HepG2 (cell line): ENCODE results near the gene VMO1. TPM values are rescaled to one million over a fixed set of nuclear protein-coding genes. Genes with fewer than 3 reads are reported as not detected.
A peak's percentile ranks its signal among the peaks of the same experiment; 100 is the strongest.

Experiments
- ARID2 ChIP-seq: sonication (generic); formaldehyde crosslinking; IDR thresholded peaks from 2 replicates; pipeline ENCODE4 v1.8.1; 2022; ENCODE audit warnings: mild to moderate bottlenecking, missing genetic modification reagents, borderline replicate concordance
- IRF2 ChIP-seq: IDR thresholded peaks from 2 replicates; pipeline ENCODE4 v1.6.1; 2018; ENCODE audit warnings: missing genetic modification reagents, missing compliant biosample characterization
- ISX ChIP-seq: sonication (generic); formaldehyde crosslinking; conservative IDR thresholded peaks from 2 replicates; pipeline ENCODE4 v1.5.0; 2020; ENCODE audit warnings: missing genetic modification reagents
- NR2F1 ChIP-seq, 2 experiments: fragments of 450-650 bp in 1 of 2; formaldehyde crosslinking in 1 of 2; IDR thresholded peaks; 2 replicates each; pipeline versions ENCODE4 v1.5.0 to v1.6.1; 2016 to 2020; ENCODE audit warnings: mild to moderate bottlenecking in 1 of 2, missing compliant biosample characterization in 1 of 2, missing genetic modification reagents in 1 of 2, moderate library complexity in 1 of 2
- POLR2AphosphoS5 ChIP-seq: IDR thresholded peaks from 2 replicates; pipeline ENCODE4 v1.6.1; 2012; ENCODE audit warnings: low read depth, low read length
- PTBP1 ChIP-seq: fragments of 200-400 bp; formaldehyde crosslinking; IDR thresholded peaks from 2 replicates; pipeline ENCODE4 v1.6.1; 2018; ENCODE audit warnings: low read length, low read depth; ENCODE audit not compliant: poor library complexity, severe bottlenecking
- RBFOX2 ChIP-seq: fragments of 200-400 bp; formaldehyde crosslinking; IDR thresholded peaks from 2 replicates; pipeline ENCODE4 v1.6.1; 2017; ENCODE audit warnings: low read depth, mild to moderate bottlenecking, low read length
- SAFB2 ChIP-seq: sonication (generic); formaldehyde crosslinking; IDR thresholded peaks from 2 replicates; pipeline ENCODE4 v1.5.1; 2020; ENCODE audit warnings: missing genetic modification reagents, low read depth, mild to moderate bottlenecking, borderline replicate concordance
- SALL1 ChIP-seq: sonication (generic); formaldehyde crosslinking; IDR thresholded peaks from 2 replicates; pipeline ENCODE4 v1.8.0; 2022; ENCODE audit warnings: mild to moderate bottlenecking, missing genetic modification reagents
- SMC3 ChIP-seq: IDR thresholded peaks from 2 replicates; pipeline ENCODE4 v1.6.1; 2011; ENCODE audit warnings: low read length, improper control_type of control experiment
- SP5 ChIP-seq: IDR thresholded peaks from 2 replicates; pipeline ENCODE4 v1.6.1; 2016; ENCODE audit warnings: low read depth, borderline replicate concordance
- ZNF264 ChIP-seq: sonication (generic); formaldehyde crosslinking; IDR thresholded peaks from 2 replicates; pipeline ENCODE4 v1.4.0; 2020; ENCODE audit warnings: missing genetic modification reagents
- ZNF274 ChIP-seq: sonication (generic); formaldehyde crosslinking; IDR thresholded peaks from 2 replicates; pipeline ENCODE4 v1.5.1; 2020; ENCODE audit warnings: mild to moderate bottlenecking, missing genetic modification reagents
- ZNF362 ChIP-seq: sonication (generic); formaldehyde crosslinking; IDR thresholded peaks from 2 replicates; pipeline ENCODE4 v1.4.0; 2020; ENCODE audit warnings: missing genetic modification reagents, mild to moderate bottlenecking, borderline replicate concordance
- ZNF629 ChIP-seq: sonication (generic); formaldehyde crosslinking; conservative IDR thresholded peaks from 2 replicates; pipeline ENCODE4 v1.5.0; 2020; ENCODE audit warnings: missing genetic modification reagents
- ZNF703 ChIP-seq: sonication (generic); formaldehyde crosslinking; IDR thresholded peaks from 2 replicates; pipeline ENCODE4 v1.5.1; 2020; ENCODE audit warnings: missing genetic modification reagents, mild to moderate bottlenecking, moderate library complexity, borderline replicate concordance
- polyA plus RNA-seq, 8 experiments: library from polyadenylated mRNA; depleted of rRNA in 3 of 8; stranded (reverse) in 7 of 8; unstranded in 1 of 8; fragments of >200 nt; fragmentation: Illumina TruSeq in 4 of 8; extraction: Trizol in 4 of 8; gene quantifications; 2 replicates each; pipeline versions ENCODE4 v1.2.1 to v1.2.3, GENCODE V29; 2011 to 2016; ENCODE audit warnings: low read depth in 4 of 8, missing spikeins in 1 of 8, mixed read lengths in 1 of 8; ENCODE audit not compliant: insufficient read depth in 1 of 8
- total RNA-seq, 5 experiments: library from RNA; depleted of rRNA; stranded (reverse); fragments of >200 nt; fragmentation: Illumina TruSeq; extraction: Trizol; gene quantifications; 2 replicates each; pipeline ENCODE4 v1.2.3, GENCODE V29; 2016; ENCODE audit warnings: low read depth in 1 of 5
- TF ChIP-seq, protein P1 (sequence below): sonication (generic); formaldehyde crosslinking; IDR thresholded peaks from 2 replicates; pipeline ENCODE4 v1.9.0; 2022; ENCODE audit warnings: low read depth, missing genetic modification reagents
- TF ChIP-seq, protein P2 (sequence below): sonication (generic); formaldehyde crosslinking; IDR thresholded peaks from 2 replicates; pipeline ENCODE4 v1.4.0; 2020; ENCODE audit warnings: mild to moderate bottlenecking, missing genetic modification reagents
- TF ChIP-seq, protein P3 (sequence below): sonication (generic); formaldehyde crosslinking; IDR thresholded peaks from 2 replicates; pipeline ENCODE4 v1.4.0; 2020; ENCODE audit warnings: missing genetic modification reagents, mild to moderate bottlenecking, borderline replicate concordance

Gene VMO1
- total and polyA plus RNA-seq, 2 of the 13 experiments (the other 11 are each of a cell fraction or from before 2014, with no cell fraction given), result not detected

- TF ChIP-seq ZNF362 (0 out of 2 replicates have a peak, but pooled peaks have one; percentile 46), NR2F1 (CRISPR knock-in tag; IDR thresholded peaks at IDR 0.05) (0 out of 4 replicates have a peak, but pooled peaks of 1 of the 2 experiments have one; percentile 9), PTBP1 (no peak), ZNF629 (CRISPR knock-in tag) (peak; percentile 48; the same call in 1 of the 2 replicates), ZNF703 (CRISPR knock-in tag) (no peak), ZNF264 (CRISPR knock-in tag) (peak; percentile 29; the same call in 1 of the 2 replicates), SALL1 (peak; percentile 63), ISX (CRISPR knock-in tag) (no peak), IRF2 (CRISPR knock-in tag) (peak; percentile 36; the same call in 1 of the 2 replicates), SP5 (CRISPR knock-in tag) (peak; percentile 31; the same call in 1 of the 2 replicates), SAFB2 (CRISPR knock-in tag) (peak; percentile 83), ZNF274 (CRISPR knock-in tag) (peak; percentile 78; the same call in 1 of the 2 replicates), POLR2AphosphoS5 (peak; percentile 68), ARID2 (CRISPR knock-in tag) (peak; percentile 63; the same call in 1 of the 2 replicates), SMC3 (no peak), RBFOX2 (peak; percentile 90)
- TF ChIP-seq, protein P1, sequence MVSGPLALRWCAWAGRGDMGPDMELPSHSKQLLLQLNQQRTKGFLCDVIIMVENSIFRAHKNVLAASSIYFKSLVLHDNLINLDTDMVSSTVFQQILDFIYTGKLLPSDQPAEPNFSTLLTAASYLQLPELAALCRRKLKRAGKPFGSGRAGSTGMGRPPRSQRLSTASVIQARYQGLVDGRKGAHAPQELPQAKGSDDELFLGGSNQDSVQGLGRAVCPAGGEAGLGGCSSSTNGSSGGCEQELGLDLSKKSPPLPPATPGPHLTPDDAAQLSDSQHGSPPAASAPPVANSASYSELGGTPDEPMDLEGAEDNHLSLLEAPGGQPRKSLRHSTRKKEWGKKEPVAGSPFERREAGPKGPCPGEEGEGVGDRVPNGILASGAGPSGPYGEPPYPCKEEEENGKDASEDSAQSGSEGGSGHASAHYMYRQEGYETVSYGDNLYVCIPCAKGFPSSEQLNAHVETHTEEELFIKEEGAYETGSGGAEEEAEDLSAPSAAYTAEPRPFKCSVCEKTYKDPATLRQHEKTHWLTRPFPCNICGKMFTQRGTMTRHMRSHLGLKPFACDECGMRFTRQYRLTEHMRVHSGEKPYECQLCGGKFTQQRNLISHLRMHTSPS (CRISPR knock-in tag), result peak; percentile 34; the same call in 1 of the 2 replicates
- TF ChIP-seq, protein P2, sequence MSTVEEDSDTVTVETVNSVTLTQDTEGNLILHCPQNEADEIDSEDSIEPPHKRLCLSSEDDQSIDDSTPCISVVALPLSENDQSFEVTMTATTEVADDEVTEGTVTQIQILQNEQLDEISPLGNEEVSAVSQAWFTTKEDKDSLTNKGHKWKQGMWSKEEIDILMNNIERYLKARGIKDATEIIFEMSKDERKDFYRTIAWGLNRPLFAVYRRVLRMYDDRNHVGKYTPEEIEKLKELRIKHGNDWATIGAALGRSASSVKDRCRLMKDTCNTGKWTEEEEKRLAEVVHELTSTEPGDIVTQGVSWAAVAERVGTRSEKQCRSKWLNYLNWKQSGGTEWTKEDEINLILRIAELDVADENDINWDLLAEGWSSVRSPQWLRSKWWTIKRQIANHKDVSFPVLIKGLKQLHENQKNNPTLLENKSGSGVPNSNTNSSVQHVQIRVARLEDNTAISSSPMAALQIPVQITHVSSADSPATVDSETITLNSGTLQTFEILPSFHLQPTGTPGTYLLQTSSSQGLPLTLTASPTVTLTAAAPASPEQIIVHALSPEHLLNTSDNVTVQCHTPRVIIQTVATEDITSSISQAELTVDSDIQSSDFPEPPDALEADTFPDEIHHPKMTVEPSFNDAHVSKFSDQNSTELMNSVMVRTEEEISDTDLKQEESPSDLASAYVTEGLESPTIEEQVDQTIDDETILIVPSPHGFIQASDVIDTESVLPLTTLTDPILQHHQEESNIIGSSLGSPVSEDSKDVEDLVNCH (CRISPR knock-in tag), result peak; percentile 29; the same call in 1 of the 2 replicates
- TF ChIP-seq, protein P3, sequence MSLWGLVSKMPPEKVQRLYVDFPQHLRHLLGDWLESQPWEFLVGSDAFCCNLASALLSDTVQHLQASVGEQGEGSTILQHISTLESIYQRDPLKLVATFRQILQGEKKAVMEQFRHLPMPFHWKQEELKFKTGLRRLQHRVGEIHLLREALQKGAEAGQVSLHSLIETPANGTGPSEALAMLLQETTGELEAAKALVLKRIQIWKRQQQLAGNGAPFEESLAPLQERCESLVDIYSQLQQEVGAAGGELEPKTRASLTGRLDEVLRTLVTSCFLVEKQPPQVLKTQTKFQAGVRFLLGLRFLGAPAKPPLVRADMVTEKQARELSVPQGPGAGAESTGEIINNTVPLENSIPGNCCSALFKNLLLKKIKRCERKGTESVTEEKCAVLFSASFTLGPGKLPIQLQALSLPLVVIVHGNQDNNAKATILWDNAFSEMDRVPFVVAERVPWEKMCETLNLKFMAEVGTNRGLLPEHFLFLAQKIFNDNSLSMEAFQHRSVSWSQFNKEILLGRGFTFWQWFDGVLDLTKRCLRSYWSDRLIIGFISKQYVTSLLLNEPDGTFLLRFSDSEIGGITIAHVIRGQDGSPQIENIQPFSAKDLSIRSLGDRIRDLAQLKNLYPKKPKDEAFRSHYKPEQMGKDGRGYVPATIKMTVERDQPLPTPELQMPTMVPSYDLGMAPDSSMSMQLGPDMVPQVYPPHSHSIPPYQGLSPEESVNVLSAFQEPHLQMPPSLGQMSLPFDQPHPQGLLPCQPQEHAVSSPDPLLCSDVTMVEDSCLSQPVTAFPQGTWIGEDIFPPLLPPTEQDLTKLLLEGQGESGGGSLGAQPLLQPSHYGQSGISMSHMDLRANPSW (CRISPR knock-in tag), result no peak
These were observed 47.2 kb upstream of the VMO1 start, which contains the start of gene MINK1 (continued) for GRCh38 chr17:4833178-4833940.
